GM19193 (cell line): ENCODE results near the gene LILRA2.
"Not testable (repeated sequence)": the region's sequence is repeated elsewhere in the genome, so short reads cannot be mapped to it uniquely, and the experiment has no call there.

ENCODE experiments used
- POLR2A ChIP-seq: IDR thresholded peaks from 4 replicates; pipeline ENCODE4 v1.6.1; 2011; ENCODE audit not compliant: insufficient read depth, insufficient read length; ENCODE audit errors: extremely low read depth

LILRA2 gene

DNA sequence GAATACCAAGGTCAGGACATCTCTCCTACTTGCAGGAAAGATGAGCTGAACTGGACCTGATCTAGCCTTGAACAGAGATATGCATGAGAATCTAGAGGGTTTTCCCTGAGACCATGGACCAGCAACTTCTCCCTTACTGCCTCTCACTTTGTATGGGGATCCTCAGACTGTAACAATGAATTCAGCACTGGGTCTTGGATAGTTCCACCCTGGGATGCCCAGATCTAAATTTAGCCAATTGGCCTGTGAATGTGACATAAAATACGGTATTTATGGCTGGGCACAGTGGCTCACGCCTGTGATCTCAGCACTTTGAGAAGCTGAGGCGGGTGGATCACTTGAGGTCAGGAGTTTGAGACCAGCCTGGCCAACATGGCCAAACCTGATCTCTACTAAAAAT lies 15.3 kb upstream of the LILRA2 start:
- no peak for TF ChIP-seq POLR2A

- TF ChIP-seq POLR2A: no peak
Measured at GRCh38 chr19:54560881-54561385, 12.7 kb upstream of the LILRA2 start.

GRCh38 chr19:54561840-54562239 lies 11.8 kb upstream of the LILRA2 start:
- TF ChIP-seq POLR2A: no peak

DNA sequence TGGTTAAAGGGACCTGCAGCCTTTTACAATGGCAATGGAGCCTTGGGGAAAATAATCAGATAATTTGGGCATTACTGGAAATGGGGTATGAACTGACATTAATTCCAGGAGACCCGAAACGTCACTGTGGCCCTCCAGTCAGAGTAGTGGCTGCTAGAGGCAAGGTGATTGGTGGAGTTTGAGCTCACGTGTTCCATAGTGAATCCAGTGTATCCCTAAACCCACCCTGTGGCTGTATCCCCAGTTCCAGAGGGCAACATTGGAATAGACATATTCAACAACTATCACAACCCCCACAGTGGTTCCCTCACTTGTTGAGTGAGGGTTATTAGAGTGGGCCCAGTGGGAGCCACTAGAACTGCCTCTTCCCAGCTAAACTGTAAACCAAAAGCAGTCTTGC lies 3.3 kb upstream of the LILRA2 start:
- no peak for TF ChIP-seq POLR2A

DNA sequence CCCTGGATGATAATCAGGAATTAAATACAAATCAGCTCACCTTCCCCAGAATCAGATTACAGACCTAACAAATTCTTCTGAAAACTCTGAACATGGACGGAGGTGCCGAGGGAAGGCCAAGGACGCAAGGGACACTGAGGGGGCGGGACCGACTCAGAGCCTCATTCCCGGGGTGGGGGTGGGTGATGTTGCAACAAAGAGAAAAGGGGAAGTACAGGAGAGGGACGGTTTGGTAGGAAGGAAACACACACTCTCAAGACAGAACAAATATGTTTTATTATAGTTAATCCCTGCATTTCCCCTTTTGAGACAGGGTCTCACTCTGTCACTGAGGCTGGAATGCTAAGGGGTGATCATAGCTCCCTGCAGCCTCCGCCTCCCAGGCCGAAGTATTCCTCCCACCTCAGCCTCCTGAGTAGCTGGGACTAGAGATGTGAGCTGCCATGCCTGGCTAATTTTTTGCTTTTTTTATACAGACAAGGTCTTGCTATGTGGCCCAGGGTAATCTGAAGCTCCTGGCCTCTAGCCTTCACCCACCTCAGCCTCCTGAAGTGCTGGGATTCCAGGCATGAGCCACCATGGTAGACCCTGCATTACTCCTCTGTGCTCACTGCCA lies 786 bp upstream of the LILRA2 start:
- no peak for TF ChIP-seq POLR2A

GRCh38 chr19:54574051-54574450 lies 461 bp downstream of the LILRA2 start:
- TF ChIP-seq POLR2A: no peak

- no peak for TF ChIP-seq POLR2A
Measured at GRCh38 chr19:54574527-54575056, 1.0 kb downstream of the LILRA2 start.

GRCh38 chr19:54576411-54576976 lies 2.9 kb downstream of the LILRA2 start:
- TF ChIP-seq POLR2A: no peak

GRCh38 chr19:54577334-54577733 lies 3.7 kb downstream of the LILRA2 start:
- no peak for TF ChIP-seq POLR2A

- no peak for TF ChIP-seq POLR2A
Measured at GRCh38 chr19:54586397-54586796, 12.8 kb downstream of the LILRA2 start.

DNA sequence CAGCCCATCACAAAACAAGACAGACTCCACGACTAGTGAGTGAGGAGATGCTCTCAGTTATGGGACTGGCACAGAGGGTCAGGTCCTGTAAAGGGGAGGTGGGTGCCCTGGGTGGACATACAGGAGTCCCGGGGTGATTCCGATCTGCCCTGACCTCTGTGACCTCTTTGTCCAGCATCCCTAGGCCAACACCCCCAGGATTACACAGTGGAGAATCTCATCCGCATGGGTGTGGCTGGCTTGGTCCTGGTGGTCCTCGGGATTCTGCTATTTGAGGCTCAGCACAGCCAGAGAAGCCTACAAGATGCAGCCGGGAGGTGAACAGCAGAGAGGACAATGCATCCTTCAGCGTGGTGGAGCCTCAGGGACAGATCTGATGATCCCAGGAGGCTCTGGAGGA lies 13.4 kb downstream of the LILRA2 start:
- TF ChIP-seq POLR2A: no peak

DNA sequence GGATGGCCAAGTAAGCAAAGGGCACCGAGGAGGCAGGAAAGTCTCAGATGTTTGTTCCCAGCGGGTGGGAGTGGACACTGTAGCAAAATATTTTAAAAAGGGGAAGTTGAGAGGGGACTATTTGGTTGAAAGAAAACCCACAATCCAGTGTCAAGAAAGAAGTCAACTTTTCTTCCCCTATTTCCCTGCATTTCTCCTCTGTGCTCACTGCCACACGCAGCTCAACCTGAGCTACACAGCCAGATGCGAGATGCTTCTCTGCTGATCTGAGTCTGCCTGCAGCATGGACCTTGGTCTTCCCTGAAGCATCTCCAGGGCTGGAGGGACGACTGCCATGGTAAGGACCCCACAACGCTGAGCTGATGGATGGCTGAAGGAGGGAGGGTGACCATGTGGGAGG lies 19.9 kb downstream of the LILRA2 start, which contains the start of gene LILRA1:
Gene LILRA1, plus strand, starts transcription at position 188 of the 400 bp plus-strand sequence. CDS start 613 bp downstream, outside the sequence.
- not testable (repeated sequence) for TF ChIP-seq POLR2A

- no peak for TF ChIP-seq POLR2A
Measured at GRCh38 chr19:54594737-54595136, 21.1 kb downstream of the LILRA2 start.

DNA sequence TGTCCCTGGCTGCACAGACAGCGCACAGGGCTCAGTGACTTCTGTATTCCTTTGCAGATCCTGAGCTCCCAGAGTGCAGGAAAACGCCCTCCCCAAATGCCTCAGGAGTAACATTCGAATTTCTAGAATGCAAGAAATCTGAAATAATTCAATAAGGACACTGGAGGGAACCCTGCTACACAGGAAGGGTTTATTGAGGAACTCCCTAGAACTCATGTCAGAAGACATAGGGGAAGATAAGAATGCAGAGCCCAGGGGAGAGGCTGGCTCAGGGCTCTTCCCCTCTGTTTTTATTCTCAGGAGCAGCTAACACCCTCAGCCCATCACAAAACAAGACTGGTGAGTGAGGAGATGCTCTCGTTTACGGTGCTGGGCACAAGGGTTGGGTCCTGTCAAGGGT lies 26.6 kb downstream of the LILRA2 start:
- TF ChIP-seq POLR2A: no peak

- no peak for TF ChIP-seq POLR2A
Measured at GRCh38 chr19:54606230-54606629, 32.6 kb downstream of the LILRA2 start.
